C4-2B (cell line): ENCODE results near the gene RNLS.

Experiments
- ZFX ChIP-seq: fragments of 450-650 bp; IDR thresholded peaks from 2 replicates; pipeline ENCODE4 v1.6.1; 2017
- TF ChIP-seq, protein P1 (sequence below): fragments of 450-650 bp; conservative IDR thresholded peaks from 2 replicates; pipeline ENCODE4 v1.5.1; 2017; ENCODE audit warnings: mild to moderate bottlenecking

DNA sequence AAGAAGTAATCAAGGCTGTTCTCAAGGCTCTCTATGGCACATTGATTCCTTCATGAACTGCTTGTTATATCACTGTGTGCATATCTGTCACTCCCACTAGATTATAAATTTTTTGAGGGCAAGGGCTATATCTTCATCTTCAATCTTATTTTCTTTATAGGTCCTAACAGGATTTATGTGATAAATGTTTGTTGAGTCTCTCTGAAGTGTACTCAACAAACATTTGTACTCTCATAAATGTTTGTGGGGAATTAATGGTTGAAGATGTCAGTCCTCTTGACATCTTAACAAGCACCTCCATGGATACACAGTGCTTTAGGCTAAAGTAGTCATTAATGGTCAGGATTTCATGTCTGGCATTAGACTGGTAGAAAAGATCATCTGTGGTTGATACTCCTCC is 143.2 kb downstream of the RNLS start:
- TF ChIP-seq ZFX, result no peak
- TF ChIP-seq, protein P1, sequence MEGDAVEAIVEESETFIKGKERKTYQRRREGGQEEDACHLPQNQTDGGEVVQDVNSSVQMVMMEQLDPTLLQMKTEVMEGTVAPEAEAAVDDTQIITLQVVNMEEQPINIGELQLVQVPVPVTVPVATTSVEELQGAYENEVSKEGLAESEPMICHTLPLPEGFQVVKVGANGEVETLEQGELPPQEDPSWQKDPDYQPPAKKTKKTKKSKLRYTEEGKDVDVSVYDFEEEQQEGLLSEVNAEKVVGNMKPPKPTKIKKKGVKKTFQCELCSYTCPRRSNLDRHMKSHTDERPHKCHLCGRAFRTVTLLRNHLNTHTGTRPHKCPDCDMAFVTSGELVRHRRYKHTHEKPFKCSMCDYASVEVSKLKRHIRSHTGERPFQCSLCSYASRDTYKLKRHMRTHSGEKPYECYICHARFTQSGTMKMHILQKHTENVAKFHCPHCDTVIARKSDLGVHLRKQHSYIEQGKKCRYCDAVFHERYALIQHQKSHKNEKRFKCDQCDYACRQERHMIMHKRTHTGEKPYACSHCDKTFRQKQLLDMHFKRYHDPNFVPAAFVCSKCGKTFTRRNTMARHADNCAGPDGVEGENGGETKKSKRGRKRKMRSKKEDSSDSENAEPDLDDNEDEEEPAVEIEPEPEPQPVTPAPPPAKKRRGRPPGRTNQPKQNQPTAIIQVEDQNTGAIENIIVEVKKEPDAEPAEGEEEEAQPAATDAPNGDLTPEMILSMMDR, result no peak
